Subcutaneous adipose tissue (tissue), 4 donors: ENCODE measurements around the gene RAB18. TPM values are rescaled to one million over a fixed set of nuclear protein-coding genes. Genes with fewer than 3 reads are reported as not detected.

Experiments
- CTCF ChIP-seq: fragments of 450-650 bp; IDR thresholded peaks from one replicate; pipeline ENCODE4 v1.5.1; 2016; ENCODE audit warnings: low read depth, mild to moderate bottlenecking, control low read depth, antibody characterized with exemption, moderate library complexity
- total RNA-seq, 4 donors: library from RNA; depleted of rRNA; stranded (reverse); fragments of >200 nt; gene quantifications; one replicate each; pipeline ENCODE4 v1.1.0, GENCODE V29; 2016

RAB18 gene
- total RNA-seq, 4 donors from 2014 or later, result 43.0 to 69.0 (median 51.5) TPM

GRCh38 chr10:27578316-27578715, 74.2 kb downstream of the RAB18 start:
- TF ChIP-seq CTCF, result no peak

- no peak for TF ChIP-seq CTCF
These were observed 77.1 kb downstream of the RAB18 start for GRCh38 chr10:27581225-27581624.

GRCh38 chr10:27584302-27584701, 80.2 kb downstream of the RAB18 start:
- TF ChIP-seq CTCF, result no peak

Other genes with a start within 250 kb of the RAB18 start
- 1 to 10 TPM in 3 of 4 donors, under 1 TPM in 1; 0.51 to 4.1 (median 2.1) TPM for gene MKX, start 241.5 kb downstream of the RAB18 start, total RNA-seq